Stimulated activated CD4-positive, alpha-beta T cell treated with anti-CD3 and anti-CD28 coated beads, Interleukin-12 subunit alpha, Interleukin-12 subunit beta, amount 100 ng/mL, for 4 hours (primary cell): Measurements from ENCODE around the gene KCNK6.

Experiments
- DNase-seq: peaks from one replicate; pipeline ENCODE4 v3.0.0-alpha.2; 2020

The KCNK6 gene

GRCh38 chr19:38319421-38320258, at the start of gene KCNK6:
Gene KCNK6, plus strand, starts transcription at chr19:38319845. Its CDS starts 106 bp downstream, at chr19:38319951.
- DNase-seq, result peak; percentile 66

GRCh38 chr19:38270587-38271167, 49.0 kb upstream of the KCNK6 start:
- no peak for DNase-seq

- no peak for DNase-seq
Measured at GRCh38 chr19:38273499-38273898, 46.1 kb upstream of the KCNK6 start.

- no peak for DNase-seq
Measured at GRCh38 chr19:38274739-38275138, 44.9 kb upstream of the KCNK6 start.

- no peak for DNase-seq
Measured at GRCh38 chr19:38276942-38277517, 42.6 kb upstream of the KCNK6 start.

- DNase-seq, result no peak
Measured at GRCh38 chr19:38277549-38277948, 42.1 kb upstream of the KCNK6 start.

GRCh38 chr19:38277969-38278680, 41.5 kb upstream of the KCNK6 start:
- no peak for DNase-seq

GRCh38 chr19:38278751-38279150, 40.9 kb upstream of the KCNK6 start:
- no peak for DNase-seq

GRCh38 chr19:38280030-38280921, 39.4 kb upstream of the KCNK6 start:
- no peak for DNase-seq

GRCh38 chr19:38281811-38282566, 37.7 kb upstream of the KCNK6 start:
- DNase-seq, result no peak

GRCh38 chr19:38283271-38283670, 36.4 kb upstream of the KCNK6 start:
- DNase-seq, result no peak

- DNase-seq, result no peak
Measured at GRCh38 chr19:38284422-38284821, 35.2 kb upstream of the KCNK6 start.

- no peak for DNase-seq
Measured at GRCh38 chr19:38285567-38285966, 34.1 kb upstream of the KCNK6 start.

GRCh38 chr19:38287604-38288003, 32.0 kb upstream of the KCNK6 start:
- no peak for DNase-seq

- DNase-seq, result no peak
Measured at GRCh38 chr19:38288123-38288855, 31.4 kb upstream of the KCNK6 start.

GRCh38 chr19:38289955-38290354, 29.7 kb upstream of the KCNK6 start:
- no peak for DNase-seq

GRCh38 chr19:38290631-38291147, 29.0 kb upstream of the KCNK6 start:
- DNase-seq, result no peak

- no peak for DNase-seq
Measured at GRCh38 chr19:38291855-38292254, 27.8 kb upstream of the KCNK6 start.

GRCh38 chr19:38293281-38293680, 26.4 kb upstream of the KCNK6 start:
- DNase-seq, result no peak

GRCh38 chr19:38294090-38294489, 25.6 kb upstream of the KCNK6 start:
- DNase-seq, result no peak
